Breast epithelium (tissue), 3 donors: ENCODE measurements around the gene IL1RL1.

Experiments used
- CTCF ChIP-seq, 3 donors: fragments of 450-650 bp; IDR thresholded peaks; one replicate each; pipeline ENCODE4 v1.5.1; 2016 to 2017; ENCODE audit warnings: antibody characterized with exemption in 3 of 3, mild to moderate bottlenecking in 3 of 3, moderate library complexity in 3 of 3
- POLR2A ChIP-seq: fragments of 450-650 bp; IDR thresholded peaks from one replicate; pipeline ENCODE4 v1.6.1; 2016; ENCODE audit warnings: antibody characterized with exemption, mild to moderate bottlenecking, moderate library complexity

- no peak for TF ChIP-seq CTCF (IDR thresholded peaks at IDR 0.05)
- TF ChIP-seq POLR2A: no peak
Measured at GRCh38 chr2:102397209-102397608, 85.8 kb downstream of the IL1RL1 start.
